HepG2 (cell line): Measurements from ENCODE around the gene SMIM30. TPM values are rescaled to one million over a fixed set of nuclear protein-coding genes. Genes with fewer than 3 reads are reported as not detected.

ENCODE experiments used
- AHDC1 ChIP-seq: sonication (generic); formaldehyde crosslinking; IDR thresholded peaks from 2 replicates; pipeline ENCODE4 v1.5.1; 2020; ENCODE audit warnings: mild to moderate bottlenecking, missing genetic modification reagents, borderline replicate concordance
- ARNT ChIP-seq: fragments of 450-650 bp; IDR thresholded peaks from 2 replicates; pipeline ENCODE4 v1.6.1; 2017
- FOXO1 ChIP-seq: sonication (generic); formaldehyde crosslinking; IDR thresholded peaks from 2 replicates; pipeline ENCODE4 v1.4.0; 2020; ENCODE audit warnings: missing genetic modification reagents
- HOXD1 ChIP-seq: sonication (generic); formaldehyde crosslinking; IDR thresholded peaks from 2 replicates; pipeline ENCODE4 v1.5.0; 2020; ENCODE audit warnings: missing genetic modification reagents
- KAT7 ChIP-seq: IDR thresholded peaks from 2 replicates; pipeline ENCODE4 v1.6.1; 2018; ENCODE audit warnings: borderline replicate concordance, missing compliant biosample characterization
- NFATC3 ChIP-seq: sonication (generic); formaldehyde crosslinking; IDR thresholded peaks from 2 replicates; pipeline ENCODE4 v1.5.1; 2020; ENCODE audit warnings: mild to moderate bottlenecking, missing genetic modification reagents
- PHF20 ChIP-seq: sonication (generic); formaldehyde crosslinking; IDR thresholded peaks from 2 replicates; pipeline ENCODE4 v1.5.0; 2020; ENCODE audit warnings: mild to moderate bottlenecking, missing genetic modification reagents
- ZNF296 ChIP-seq: sonication (generic); formaldehyde crosslinking; conservative IDR thresholded peaks from 2 replicates; pipeline ENCODE4 v1.5.0; 2020; ENCODE audit warnings: mild to moderate bottlenecking, missing genetic modification reagents
- ZNF33B ChIP-seq: sonication (generic); formaldehyde crosslinking; IDR thresholded peaks from 2 replicates; pipeline ENCODE4 v1.5.1; 2020; ENCODE audit warnings: mild to moderate bottlenecking, missing genetic modification reagents
- ZNF431 ChIP-seq: sonication (generic); formaldehyde crosslinking; IDR thresholded peaks from 2 replicates; pipeline ENCODE4 v1.9.0; 2022; ENCODE audit warnings: missing genetic modification reagents, low read depth, mild to moderate bottlenecking, borderline replicate concordance
- ZNF441 ChIP-seq: sonication (generic); formaldehyde crosslinking; IDR thresholded peaks from 2 replicates; pipeline ENCODE4 v1.7.0; 2021; ENCODE audit warnings: missing genetic modification reagents, borderline replicate concordance
- ZNF503 ChIP-seq: sonication (generic); formaldehyde crosslinking; IDR thresholded peaks from 2 replicates; pipeline ENCODE4 v1.4.0; 2020; ENCODE audit warnings: missing genetic modification reagents
- ZNF609 ChIP-seq: sonication (generic); formaldehyde crosslinking; IDR thresholded peaks from 2 replicates; pipeline ENCODE4 v1.4.0; 2020; ENCODE audit warnings: mild to moderate bottlenecking, missing genetic modification reagents, borderline replicate concordance
- ZNF703 ChIP-seq: sonication (generic); formaldehyde crosslinking; IDR thresholded peaks from 2 replicates; pipeline ENCODE4 v1.5.1; 2020; ENCODE audit warnings: missing genetic modification reagents, mild to moderate bottlenecking, moderate library complexity, borderline replicate concordance
- ZNF749 ChIP-seq: sonication (generic); formaldehyde crosslinking; IDR thresholded peaks from 2 replicates; pipeline ENCODE4 v1.8.0; 2022; ENCODE audit warnings: mild to moderate bottlenecking, missing genetic modification reagents, moderate library complexity, borderline replicate concordance
- ZNF878 ChIP-seq: sonication (generic); formaldehyde crosslinking; IDR thresholded peaks from 2 replicates; pipeline ENCODE4 v1.8.1; 2023; ENCODE audit warnings: mild to moderate bottlenecking, missing genetic modification reagents, moderate library complexity
- ZSCAN9 ChIP-seq: IDR thresholded peaks from 2 replicates; pipeline ENCODE4 v1.6.1; 2016; ENCODE audit warnings: borderline replicate concordance
- polyA plus RNA-seq, 8 experiments: library from polyadenylated mRNA; depleted of rRNA in 3 of 8; stranded (reverse) in 7 of 8; unstranded in 1 of 8; fragments of >200 nt; fragmentation: Illumina TruSeq in 4 of 8; extraction: Trizol in 4 of 8; gene quantifications; 2 replicates each; pipeline versions ENCODE4 v1.2.1 to v1.2.3, GENCODE V29; 2011 to 2016; ENCODE audit warnings: low read depth in 4 of 8, missing spikeins in 1 of 8, mixed read lengths in 1 of 8; ENCODE audit not compliant: insufficient read depth in 1 of 8
- total RNA-seq, 5 experiments: library from RNA; depleted of rRNA; stranded (reverse); fragments of >200 nt; fragmentation: Illumina TruSeq; extraction: Trizol; gene quantifications; 2 replicates each; pipeline ENCODE4 v1.2.3, GENCODE V29; 2016; ENCODE audit warnings: low read depth in 1 of 5

Gene SMIM30
- total and polyA plus RNA-seq, 2 of the 13 experiments (the other 11 are each of a cell fraction or from before 2014, with no cell fraction given), result 23.5 to 25.2 TPM

GRCh38 chr7:113118074-113118959 lies at the start of gene SMIM30 (continued):
- no peak for TF ChIP-seq AHDC1 (CRISPR knock-in tag)
- TF ChIP-seq ZNF431 (CRISPR knock-in tag), result no peak
- no peak for TF ChIP-seq ZNF503 (CRISPR knock-in tag)
- no peak for TF ChIP-seq ZNF749 (CRISPR knock-in tag)
- no peak for TF ChIP-seq ZNF609 (CRISPR knock-in tag)
- no peak for TF ChIP-seq ZNF296 (CRISPR knock-in tag)
- peak; percentile 76 for TF ChIP-seq ZSCAN9
- no peak for TF ChIP-seq PHF20 (CRISPR knock-in tag)
- no peak for TF ChIP-seq HOXD1 (CRISPR knock-in tag)
- no peak for TF ChIP-seq ZNF703 (CRISPR knock-in tag)
- peak; percentile 57; the same call in 1 of the 2 replicates for TF ChIP-seq KAT7
- peak; percentile 51; the same call in 1 of the 2 replicates for TF ChIP-seq ZNF441
- no peak for TF ChIP-seq ZNF33B
- no peak for TF ChIP-seq NFATC3 (CRISPR knock-in tag)
- TF ChIP-seq ARNT, result no peak
- no peak for TF ChIP-seq ZNF878 (CRISPR knock-in tag)
- TF ChIP-seq FOXO1, result peak; percentile 8; the same call in 1 of the 2 replicates
